Prostate gland (tissue), 2 donors: ENCODE results near the gene SPDYE2B.
"Not testable (repeated sequence)": the region's sequence is repeated elsewhere in the genome, so short reads cannot be mapped to it uniquely, and the experiment has no call there.

ENCODE experiments used
- CTCF ChIP-seq, 4 experiments: fragments of 200-600 bp in 2 of 4; fragments of 450-650 bp in 2 of 4; sonication (generic) in 2 of 4; IDR thresholded peaks; 1 replicate in 3 of 4; 2 replicates in 1 of 4; pipeline ENCODE4 v1.5.1; 2016 to 2019; ENCODE audit warnings: antibody characterized with exemption in 4 of 4, mild to moderate bottlenecking in 2 of 4, moderate library complexity in 2 of 4
- POLR2A ChIP-seq: fragments of 450-650 bp; IDR thresholded peaks from one replicate; pipeline ENCODE4 v1.6.1; 2016; ENCODE audit warnings: antibody characterized with exemption, mild to moderate bottlenecking
- POLR2AphosphoS5 ChIP-seq: sonication (generic); formaldehyde crosslinking; IDR thresholded peaks from one replicate; pipeline ENCODE4 v1.6.1; 2017; ENCODE audit warnings: antibody characterized with exemption

- not testable (repeated sequence) for TF ChIP-seq POLR2AphosphoS5; CTCF (IDR thresholded peaks at IDR 0.05); POLR2A
Measured at GRCh38 chr7:102643404-102643803, 6.7 kb upstream of the SPDYE2B start.
